Kidney (tissue), 14 donors: ENCODE results near the gene DGKI. TPM values are rescaled to one million over a fixed set of nuclear protein-coding genes. Genes with fewer than 3 reads are reported as not detected.

Experiments
- DNase-seq, 5 donors: peaks; one replicate each; pipeline ENCODE4 v3.0.0-alpha.2; 2013 to 2020
- FAIRE-seq: peaks from 2 replicates; lab custom pipeline; 2012; peaks lifted over from hg19 to GRCh38; lab: Jason Lieb, UNC
- H3K27ac ChIP-seq, 2 donors: one replicate each; pipeline ENCODE4 v1.7.0; 2013; ENCODE audit warnings: low read depth in 2 of 2, low read length in 2 of 2, inconsistent platforms in 1 of 2
- H3K27me3 ChIP-seq: one replicate; pipeline ENCODE4 v1.7.1; 2013; ENCODE audit warnings: low read length, inconsistent platforms; ENCODE audit not compliant: control insufficient read depth, insufficient read depth
- H3K36me3 ChIP-seq, 3 donors: one replicate each; pipeline versions ENCODE4 v1.7.0 to v1.7.1; 2013; ENCODE audit warnings: low read length in 3 of 3, control low read depth in 1 of 3, inconsistent platforms in 1 of 3; ENCODE audit not compliant: insufficient read depth in 3 of 3, control insufficient read depth in 2 of 3
- H3K4me1 ChIP-seq, 3 donors: one replicate each; pipeline versions ENCODE4 v1.7.0 to v1.7.1; 2013; ENCODE audit warnings: low read length in 3 of 3, inconsistent platforms in 1 of 3, low read depth in 1 of 3; ENCODE audit not compliant: control insufficient read depth in 2 of 3, insufficient read depth in 2 of 3
- H3K4me3 ChIP-seq, 3 donors: one replicate each; pipeline versions ENCODE4 v1.7.0 to v1.8.1; 2013; ENCODE audit warnings: low read length in 3 of 3, control low read depth in 1 of 3, inconsistent platforms in 1 of 3
- H3K9ac ChIP-seq, 3 donors: one replicate each; pipeline versions ENCODE4 v1.7.0 to v1.7.1; 2013; ENCODE audit warnings: low read length in 3 of 3, control low read depth in 1 of 3, inconsistent platforms in 1 of 3
- H3K9me3 ChIP-seq, 3 donors: one replicate each; pipeline versions ENCODE4 v1.7.0 to v1.7.1; 2013; ENCODE audit warnings: low read length in 3 of 3, control low read depth in 1 of 3, inconsistent platforms in 1 of 3; ENCODE audit not compliant: control insufficient read depth in 2 of 3, insufficient read depth in 1 of 3
- CTCF ChIP-seq: IDR thresholded peaks from 3 replicates; pipeline ENCODE4 v1.5.1; 2012; ENCODE audit warnings: mild to moderate bottlenecking, moderate library complexity, borderline replicate concordance; ENCODE audit not compliant: insufficient read depth; ENCODE audit errors: extremely low read depth
- intact Hi-C: fragments of 100-400 bp; cut with DNase I; formaldehyde crosslinking; loops from one replicate; pipeline ENCODE4 v1.11.1; 2022
- polyA plus RNA-seq: library from polyadenylated mRNA; stranded (reverse); fragments of 350-450 nt; fragmentation: Illumina TruSeq; extraction: RNeasy Lipid Tissue Mini Kit (QIAGEN cat#74804); gene quantifications from one replicate; pipeline ENCODE4 v1.2.3, GENCODE V29; 2014; ENCODE audit warnings: low read depth, low replicate concordance; ENCODE audit not compliant: insufficient read depth
- total RNA-seq: library from RNA; stranded (reverse); fragmentation: NEBNext Ultra II Directional; extraction: Animal tissue kit (Norgen Biotek cat#: 25700); gene quantifications from one replicate; pipeline ENCODE4 v1.2.1, GENCODE V29; 2021
- donor health status: control.
- donor health status: control.
- donor health status: control.
- donor health status: control.
- donor health status: control.
- donor health status: DM: yes; HTN: yes; CAD: no.
- donor health status: Normal renal cell carcinoma (clear cell type).

The DGKI gene
- total and polyA plus RNA-seq, 2 donors from 2014 or later, result 1.3 to 2.5 TPM

- H3K9ac ChIP-seq, result no peak overlapping the region
- no peak overlapping the region for H3K4me3 ChIP-seq
- H3K27ac ChIP-seq, result no peak overlapping the region
- FAIRE-seq (no peak), DNase-seq (no peak)
- H3K4me1 ChIP-seq, result no peaks in the 10 kb centered on the region
- H3K36me3 ChIP-seq, result no peaks in the 10 kb centered on the region
- no peak for TF ChIP-seq CTCF
- intact Hi-C loops, result no loop called here
- H3K9me3 ChIP-seq, result no peaks in the 10 kb centered on the region
- H3K27me3 ChIP-seq, result no peaks in the 10 kb centered on the region
These were observed 159.1 kb downstream of the DGKI start for GRCh38 chr7:137687556-137688265.

GRCh38 chr7:137685433-137686164, 161.2 kb downstream of the DGKI start:
- Histone ChIP-seq H3K36me3 (no peaks in the 10 kb centered on the region), H3K9me3 (no peaks in the 10 kb centered on the region), H3K27ac (no peak overlapping the region), H3K4me3 (no peak overlapping the region), H3K4me1 (no peaks in the 10 kb centered on the region), H3K9ac (no peak overlapping the region), H3K27me3 (no peaks in the 10 kb centered on the region)
- intact Hi-C loops, result no loop called here
- TF ChIP-seq CTCF, result no peak
- DNase-seq (no peak), FAIRE-seq (no peak)

- Histone ChIP-seq H3K4me3 (no peak overlapping the region), H3K36me3 (no peaks in the 10 kb centered on the region), H3K4me1 (no peaks in the 10 kb centered on the region), H3K27me3 (no peaks in the 10 kb centered on the region), H3K9ac (no peak overlapping the region), H3K9me3 (no peaks in the 10 kb centered on the region), H3K27ac (no peak overlapping the region)
- DNase-seq, result no peak
- no peak for TF ChIP-seq CTCF
- intact Hi-C loops, result no loop called here
- FAIRE-seq, result no peak
These were observed 162.0 kb downstream of the DGKI start for GRCh38 chr7:137684776-137685175.
